Calu3 (cell line): ENCODE measurements around the gene C18orf54. TPM values are rescaled to one million over a fixed set of nuclear protein-coding genes. Genes with fewer than 3 reads are reported as not detected.

Experiments
- BruUV-seq: library from RNA; stranded (reverse); fragments of 400-500 nt; replicated peaks from 2 replicates; lab custom pipeline; 2021; lab: Mats Ljungman, UMichigan
- CTCF ChIA-PET: fragments of 300-600 bp; sonication (Branson Sonifier 250); formaldehyde crosslinking; loops from one replicate; lab custom pipeline; 2022; ENCODE audit warnings: antibody characterized with exemption; lab: Charles Lee
- DNase-seq: peaks from one replicate; pipeline ENCODE4 v3.0.0; 2022
- H3K27ac Mint-ChIP-seq: one replicate; pipeline ENCODE4 v1.8.0; 2022; ENCODE audit warnings: mixed read lengths; ENCODE audit not compliant: unreplicated experiment
- H3K27me3 Mint-ChIP-seq: one replicate; pipeline ENCODE4 v1.8.0; 2022; ENCODE audit warnings: mixed read lengths; ENCODE audit not compliant: unreplicated experiment
- H3K36me3 Mint-ChIP-seq: one replicate; pipeline ENCODE4 v1.8.0; 2022; ENCODE audit warnings: mild to moderate bottlenecking, moderate library complexity, mixed read lengths; ENCODE audit not compliant: insufficient read depth, unreplicated experiment
- H3K4me1 Mint-ChIP-seq: one replicate; pipeline ENCODE4 v1.8.0; 2022; ENCODE audit warnings: mild to moderate bottlenecking, low read depth, mixed read lengths; ENCODE audit not compliant: unreplicated experiment
- H3K4me3 Mint-ChIP-seq: one replicate; pipeline ENCODE4 v1.8.0; 2022; ENCODE audit warnings: mild to moderate bottlenecking, low read depth, moderate library complexity, mixed read lengths; ENCODE audit not compliant: unreplicated experiment
- H3K9me3 Mint-ChIP-seq: one replicate; pipeline ENCODE4 v1.8.0; 2022; ENCODE audit warnings: low read depth, mixed read lengths; ENCODE audit not compliant: unreplicated experiment
- intact Hi-C: fragments of 100-400 bp; cut with micrococcal nuclease; formaldehyde crosslinking; loops from one replicate; pipeline ENCODE4 v1.10.0; 2022; ENCODE audit not compliant: unreplicated experiment
- total RNA-seq: library from RNA; stranded (reverse); gene quantifications from 2 replicates; pipeline ENCODE4 v1.2.3, GENCODE V29; 2022
- TF ChIP-seq, protein P1 (sequence below): fragments of 200-600 bp; IDR thresholded peaks from one replicate; pipeline ENCODE4 v1.8.0; 2022; ENCODE audit warnings: antibody characterized with exemption; ENCODE audit not compliant: unreplicated experiment

Gene C18orf54
- total RNA-seq, 1 experiment from 2014 or later, result 9.3 TPM

DNA sequence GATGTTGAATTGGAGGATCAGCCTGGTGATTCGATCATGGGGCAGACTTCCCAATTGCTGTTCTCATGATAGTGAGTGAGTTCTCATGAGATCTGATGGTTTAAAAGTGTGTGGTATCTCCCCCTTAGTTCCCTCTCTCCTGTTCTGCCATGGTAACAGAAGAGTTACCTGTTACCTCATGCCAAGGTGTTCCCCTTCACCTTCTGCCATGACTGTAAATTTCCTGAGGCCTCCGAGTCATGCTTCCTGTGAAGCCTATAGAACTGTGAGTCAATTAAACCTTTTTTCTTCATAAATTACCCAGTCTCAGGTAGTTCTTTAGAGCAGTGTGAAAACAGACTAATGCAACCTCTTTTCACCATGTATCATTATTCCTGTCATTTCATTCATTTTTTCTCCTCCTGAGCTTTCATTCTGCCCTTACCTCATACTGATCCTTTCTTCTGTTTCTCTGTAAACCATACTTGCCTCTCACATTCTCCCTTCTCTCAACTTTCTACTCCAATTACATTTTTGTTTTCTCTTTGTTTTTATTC, 22.0 kb upstream of the C18orf54 start:
- no peak overlapping the region for H3K4me3 Mint-ChIP-seq
- no TSS peak for BruUV-seq
- no peak overlapping the region for H3K27ac Mint-ChIP-seq
- TF ChIP-seq, protein P1, sequence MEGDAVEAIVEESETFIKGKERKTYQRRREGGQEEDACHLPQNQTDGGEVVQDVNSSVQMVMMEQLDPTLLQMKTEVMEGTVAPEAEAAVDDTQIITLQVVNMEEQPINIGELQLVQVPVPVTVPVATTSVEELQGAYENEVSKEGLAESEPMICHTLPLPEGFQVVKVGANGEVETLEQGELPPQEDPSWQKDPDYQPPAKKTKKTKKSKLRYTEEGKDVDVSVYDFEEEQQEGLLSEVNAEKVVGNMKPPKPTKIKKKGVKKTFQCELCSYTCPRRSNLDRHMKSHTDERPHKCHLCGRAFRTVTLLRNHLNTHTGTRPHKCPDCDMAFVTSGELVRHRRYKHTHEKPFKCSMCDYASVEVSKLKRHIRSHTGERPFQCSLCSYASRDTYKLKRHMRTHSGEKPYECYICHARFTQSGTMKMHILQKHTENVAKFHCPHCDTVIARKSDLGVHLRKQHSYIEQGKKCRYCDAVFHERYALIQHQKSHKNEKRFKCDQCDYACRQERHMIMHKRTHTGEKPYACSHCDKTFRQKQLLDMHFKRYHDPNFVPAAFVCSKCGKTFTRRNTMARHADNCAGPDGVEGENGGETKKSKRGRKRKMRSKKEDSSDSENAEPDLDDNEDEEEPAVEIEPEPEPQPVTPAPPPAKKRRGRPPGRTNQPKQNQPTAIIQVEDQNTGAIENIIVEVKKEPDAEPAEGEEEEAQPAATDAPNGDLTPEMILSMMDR, result no peak
- intact Hi-C loops, result no loop called here
- no peak for DNase-seq
- no peaks in the 10 kb centered on the region for H3K27me3 Mint-ChIP-seq
- no peaks in the 10 kb centered on the region for H3K4me1 Mint-ChIP-seq
- CTCF ChIA-PET, result no interaction called here
- H3K36me3 Mint-ChIP-seq, result no peaks in the 10 kb centered on the region
- H3K9me3 Mint-ChIP-seq, result no peaks in the 10 kb centered on the region

DNA sequence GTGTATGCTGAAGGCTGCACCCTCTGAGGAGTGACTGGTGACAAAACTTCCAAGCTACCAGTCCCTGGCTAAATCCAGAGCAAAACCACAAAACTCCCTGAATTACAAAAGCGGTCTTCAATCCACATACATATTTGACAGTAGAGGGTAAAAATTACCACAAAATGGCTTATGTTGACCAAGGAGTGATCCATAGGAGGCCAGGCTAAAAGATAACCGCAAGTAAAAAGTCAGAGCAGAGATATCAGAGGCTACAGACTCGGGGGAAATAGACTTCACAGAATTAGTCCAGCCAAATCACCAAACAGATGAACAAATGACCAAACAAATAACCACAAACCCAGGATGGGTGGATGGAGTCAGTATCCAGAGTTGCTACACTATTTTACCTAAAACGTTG, 19.5 kb upstream of the C18orf54 start:
- TF ChIP-seq, protein P1, result no peak
- intact Hi-C loops, result no loop called here
- no TSS peak for BruUV-seq
- Mint-ChIP-seq H3K36me3 (no peaks in the 10 kb centered on the region), H3K27me3 (no peaks in the 10 kb centered on the region), H3K4me3 (no peak overlapping the region), H3K4me1 (no peaks in the 10 kb centered on the region), H3K9me3 (no peaks in the 10 kb centered on the region), H3K27ac (no peak overlapping the region)
- no peak for DNase-seq
- CTCF ChIA-PET, result no interaction called here

DNA sequence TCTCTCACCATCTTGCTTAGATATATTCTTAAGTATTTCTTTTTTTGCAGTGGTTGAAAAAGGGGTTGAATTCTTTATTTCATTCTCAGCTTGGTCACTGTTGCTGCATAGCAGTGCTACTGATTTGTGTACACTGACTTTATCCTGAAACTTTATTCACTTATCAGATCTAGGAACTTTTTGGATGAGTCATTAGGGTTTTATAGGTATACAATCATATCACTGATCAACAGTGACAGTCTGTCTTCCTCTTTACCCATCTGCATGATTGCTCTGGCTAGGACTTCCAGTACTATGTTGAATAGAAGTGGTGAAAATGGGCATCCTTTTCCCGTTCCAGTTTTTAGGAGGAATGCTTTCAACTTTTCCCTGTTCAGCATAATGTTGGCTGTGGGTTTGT, 6.5 kb upstream of the C18orf54 start:
- no TSS peak for BruUV-seq
- H3K27me3 Mint-ChIP-seq, result no peaks in the 10 kb centered on the region
- CTCF ChIA-PET, result no interaction called here
- DNase-seq, result no peak
- H3K27ac Mint-ChIP-seq, result no peak overlapping the region
- TF ChIP-seq, protein P1, result no peak
- H3K36me3 Mint-ChIP-seq, result no peaks in the 10 kb centered on the region
- intact Hi-C loops, result no loop called here
- no peaks in the 10 kb centered on the region for H3K9me3 Mint-ChIP-seq
- H3K4me3 Mint-ChIP-seq, result no peak overlapping the region
- H3K4me1 Mint-ChIP-seq, result no peaks in the 10 kb centered on the region

DNA sequence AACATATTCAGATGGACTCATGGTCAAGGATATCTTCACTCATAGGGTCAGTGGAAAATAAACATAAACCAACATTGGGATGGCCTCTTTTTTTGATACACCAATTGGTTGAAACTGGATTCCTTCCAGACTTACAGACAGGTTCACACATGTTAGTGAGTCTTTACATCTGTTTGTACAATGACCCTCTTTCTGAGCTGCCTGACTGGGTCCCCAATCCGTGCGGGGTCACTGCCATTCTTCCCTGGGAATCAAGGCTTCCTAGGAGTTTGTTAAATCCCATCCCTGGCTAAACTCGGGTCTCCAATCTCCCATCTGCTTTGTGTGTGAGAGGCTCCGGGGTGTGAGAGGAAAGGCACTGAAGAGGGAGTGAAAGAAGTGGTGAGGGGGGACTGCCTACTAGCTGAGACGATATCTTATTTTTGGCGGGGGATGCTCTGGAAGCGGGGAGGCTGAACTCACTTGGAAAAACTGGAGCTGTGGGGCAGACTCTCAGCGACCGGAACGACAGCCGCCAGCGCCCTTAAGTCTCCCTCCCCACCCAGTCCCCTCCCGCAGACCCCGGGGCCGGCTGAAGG, 535 bp upstream of the C18orf54 start:
- Mint-ChIP-seq H3K9me3 (no peaks in the 10 kb centered on the region), H3K36me3 (peaks cover 22% of the 10 kb centered on the region), H3K4me1 (no peaks in the 10 kb centered on the region), H3K27ac (peak overlapping the region; percentile 20), H3K27me3 (no peaks in the 10 kb centered on the region), H3K4me3 (peak overlapping the region; percentile 83)
- CTCF ChIA-PET, result interaction anchor here (1.0 kb wide), 1 partner anchor 36 kb away, joined by 6 read pairs; no protein-coding TSS in a partner anchor
- BruUV-seq, result no TSS peak
- TF ChIP-seq, protein P1, result no peak
- intact Hi-C loops, result no loop called here
- no peak for DNase-seq
